Right ventricle myocardium inferior (tissue), 1 donor: ENCODE measurements around the gene SPOCD1. TPM values are rescaled to one million over a fixed set of nuclear protein-coding genes. Genes with fewer than 3 reads are reported as not detected.
A peak's percentile ranks its signal among the peaks of the same experiment; 100 is the strongest.

ENCODE experiments used
- ATAC-seq: fragments of 200-7000 bp; cut with Tn5 transposase; one replicate; pipeline ENCODE4 v1.9.1; 2020; ENCODE audit warnings: mild to moderate bottlenecking, moderate library complexity
- DNase-seq: peaks from one replicate; pipeline ENCODE4 v3.0.0; 2021; ENCODE audit errors: missing footprints
- intact Hi-C: fragments of 100-400 bp; cut with DNase I; formaldehyde crosslinking; loops from one replicate; pipeline ENCODE4 v1.11.0; 2022
- long read RNA-seq: library from polyadenylated mRNA; unstranded; transcript quantifications from one replicate; pipeline ENCODE4 v2.0.0, GENCODE V29; 2021
- total RNA-seq: library from RNA; stranded (reverse); fragmentation: NEBNext Ultra II Directional; extraction: Animal tissue kit (Norgen Biotek cat#: 25700); gene quantifications from one replicate; pipeline ENCODE4 v1.2.1, GENCODE V29; 2021
- donor health status: DM: no; HTN: yes; CAD: no; lungs with severe emphysema.

The SPOCD1 gene
- not detected for total RNA-seq
- long read RNA-seq: 0 reads

- intact Hi-C loops: loop anchor here (5.0 kb wide), 1 partner anchor 146 kb away; no protein-coding TSS in a partner anchor
- ATAC-seq: peak; percentile 73
Measured at GRCh38 chr1:31815752-31816500, at the start of gene SPOCD1. Gene SPOCD1 (minus strand): TSS chr1:31816022. CDS start chr1:31815333, 689 bp downstream.

DNA sequence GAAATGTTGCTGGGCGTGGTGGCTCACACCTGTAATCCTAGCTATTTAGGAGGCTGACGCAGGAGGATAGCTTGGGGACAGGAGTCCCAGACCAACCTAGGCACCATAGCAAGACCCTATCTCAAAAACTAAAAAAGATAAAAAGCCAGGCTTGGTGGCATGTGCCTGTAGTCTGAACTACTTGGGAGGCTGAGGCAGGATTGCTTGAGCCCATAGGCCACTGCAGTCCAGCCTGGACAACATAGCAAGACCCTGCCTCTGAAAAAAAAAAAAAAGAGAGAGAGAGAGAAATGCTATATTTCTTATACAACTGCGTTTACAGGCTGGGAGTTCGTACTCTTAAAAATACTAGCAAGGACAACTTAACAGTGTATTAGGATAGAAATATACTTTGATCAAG is 46.2 kb upstream of the SPOCD1 start:
- ATAC-seq (no peak), DNase-seq (no peak)
- intact Hi-C loops: no loop called here

More at GRCh38 chr1:31815752-31816500, at the start of gene SPOCD1:
- peak; percentile 90 for DNase-seq

- ATAC-seq (no peak), DNase-seq (no peak)
- intact Hi-C loops: no loop called here
Measured at GRCh38 chr1:31861346-31861745, 45.5 kb upstream of the SPOCD1 start.

- DNase-seq (no peak), ATAC-seq (no peak)
- intact Hi-C loops: no loop called here
Measured at GRCh38 chr1:31860581-31860980, 44.8 kb upstream of the SPOCD1 start.

- no peak for ATAC-seq
- intact Hi-C loops: no loop called here
- DNase-seq: no peak
Measured at GRCh38 chr1:31859719-31860118, 43.9 kb upstream of the SPOCD1 start.

DNA sequence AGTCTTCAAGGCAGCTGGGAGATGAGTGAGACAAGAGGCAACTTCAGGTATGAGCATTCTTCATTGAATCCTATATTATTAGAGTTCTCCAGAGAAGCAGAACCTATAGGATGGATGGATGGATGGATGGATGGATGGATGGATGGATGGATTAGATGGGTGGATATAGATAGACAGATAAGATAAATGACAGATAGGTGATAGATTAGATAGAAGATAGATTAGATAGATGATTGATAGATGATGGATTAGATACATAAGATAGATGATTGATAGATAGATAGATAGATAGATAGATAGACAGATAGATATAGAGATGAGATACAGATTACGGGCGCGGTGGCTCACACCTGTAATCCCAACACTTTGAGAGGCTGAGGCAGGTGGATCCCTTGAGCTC is 43.2 kb upstream of the SPOCD1 start:
- intact Hi-C loops: no loop called here
- ATAC-seq: no peak
- DNase-seq: no peak

DNA sequence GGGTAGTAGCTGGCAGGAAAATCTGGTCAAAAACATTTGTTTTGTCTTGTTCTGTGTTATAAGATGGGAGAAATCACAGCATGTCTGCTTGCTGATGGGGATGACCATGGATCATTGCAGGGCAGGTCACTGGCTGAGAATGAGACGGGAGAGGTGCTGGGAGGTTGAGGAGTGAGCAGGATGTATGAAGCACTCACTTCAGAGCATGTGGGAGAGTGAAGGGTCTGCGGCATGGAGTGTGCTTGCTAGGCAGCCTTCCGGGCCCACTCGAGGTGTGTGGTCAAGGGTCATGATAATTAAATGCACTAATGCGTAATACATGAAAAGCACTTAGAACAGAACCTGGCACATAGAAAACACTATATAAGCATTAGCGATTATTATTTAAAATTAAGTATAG is 42.0 kb upstream of the SPOCD1 start:
- intact Hi-C loops: no loop called here
- ATAC-seq (no peak), DNase-seq (no peak)

GRCh38 chr1:31856140-31856539 is 40.3 kb upstream of the SPOCD1 start:
- ATAC-seq (no peak), DNase-seq (no peak)
- intact Hi-C loops: no loop called here

- ATAC-seq: no peak
- DNase-seq: no peak
- intact Hi-C loops: no loop called here
Measured at GRCh38 chr1:31855038-31855845, 39.4 kb upstream of the SPOCD1 start.

GRCh38 chr1:31849653-31850052 is 33.8 kb upstream of the SPOCD1 start:
- ATAC-seq: no peak
- intact Hi-C loops: no loop called here

GRCh38 chr1:31848381-31848897 is 32.6 kb upstream of the SPOCD1 start:
- ATAC-seq (no peak), DNase-seq (no peak)
- intact Hi-C loops: no loop called here

More at GRCh38 chr1:31849653-31850052, 33.8 kb upstream of the SPOCD1 start:
- no peak for DNase-seq

GRCh38 chr1:31846484-31846883 is 30.7 kb upstream of the SPOCD1 start:
- intact Hi-C loops: no loop called here
- no peak for DNase-seq
- no peak for ATAC-seq

GRCh38 chr1:31843506-31843905 is 27.7 kb upstream of the SPOCD1 start:
- intact Hi-C loops: no loop called here
- no peak for DNase-seq
- no peak for ATAC-seq

DNA sequence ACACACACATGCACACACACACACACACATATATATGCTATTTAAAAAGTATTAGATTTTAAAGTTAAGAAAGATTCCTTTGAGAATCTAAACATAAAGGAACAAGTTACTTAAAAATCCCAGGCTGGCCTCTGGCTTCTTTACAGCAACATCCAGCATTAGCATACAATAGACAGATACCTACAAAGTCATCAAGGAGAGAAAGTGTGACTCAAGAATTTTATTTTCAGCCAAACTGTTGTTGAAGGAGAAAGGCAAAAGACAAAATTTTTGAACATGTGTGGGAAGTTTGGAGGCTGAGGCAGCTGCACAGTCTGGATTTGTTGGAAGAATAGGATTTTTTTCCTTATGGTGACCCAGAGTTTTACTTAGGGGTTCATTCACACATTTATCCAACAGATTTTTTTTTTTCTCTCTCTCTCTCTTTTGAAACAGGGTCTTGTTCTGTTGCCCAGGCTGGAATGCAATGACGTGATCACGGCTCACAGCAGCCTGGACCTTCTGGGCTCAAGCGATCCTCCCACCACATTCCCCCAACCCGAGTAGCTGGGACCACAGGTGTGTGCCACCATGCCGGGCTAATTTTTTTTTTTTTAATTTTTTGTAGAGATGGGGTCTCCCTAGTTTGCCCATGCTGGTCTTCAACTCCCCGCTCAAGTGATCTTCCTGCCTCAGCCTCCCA is 24.0 kb upstream of the SPOCD1 start:
- DNase-seq: no peak
- ATAC-seq: no peak
- intact Hi-C loops: no loop called here

DNA sequence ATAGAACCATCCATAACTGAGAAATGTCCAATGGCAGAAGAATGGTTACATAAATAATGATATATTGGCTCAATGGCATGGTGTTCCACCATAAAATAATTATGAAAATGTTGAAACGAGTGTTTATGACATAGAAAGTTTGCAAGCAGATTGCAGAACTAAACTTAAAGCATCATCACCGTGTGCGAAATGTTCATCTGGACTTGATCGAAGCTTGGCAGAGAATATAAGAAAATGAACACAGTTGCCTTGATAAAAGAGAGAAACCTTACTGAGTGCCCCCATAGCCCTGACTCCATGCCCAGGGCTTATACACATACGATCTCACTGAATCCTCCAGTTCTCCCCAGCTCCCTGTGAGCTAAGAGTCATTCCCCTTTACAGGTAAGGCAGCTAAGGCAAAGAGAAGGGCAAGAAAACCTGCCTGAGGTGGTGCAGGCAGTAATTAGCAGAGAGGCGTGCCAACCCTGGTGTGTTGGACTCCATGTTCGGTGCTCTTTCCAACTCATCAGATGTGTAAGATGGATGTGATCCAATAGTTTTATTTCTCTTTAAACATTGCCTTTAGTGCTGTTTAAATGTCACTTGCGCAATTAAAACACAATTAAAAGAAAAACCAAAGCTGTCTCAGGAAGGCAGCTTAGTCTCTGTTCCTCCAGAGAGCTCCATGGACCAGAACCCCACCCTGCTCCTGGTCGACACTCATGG is 21.8 kb upstream of the SPOCD1 start:
- ATAC-seq (no peak), DNase-seq (no peak)
- intact Hi-C loops: no loop called here

- no peak for ATAC-seq
- DNase-seq: no peak
- intact Hi-C loops: no loop called here
Measured at GRCh38 chr1:31836638-31837037, 20.8 kb upstream of the SPOCD1 start.

DNA sequence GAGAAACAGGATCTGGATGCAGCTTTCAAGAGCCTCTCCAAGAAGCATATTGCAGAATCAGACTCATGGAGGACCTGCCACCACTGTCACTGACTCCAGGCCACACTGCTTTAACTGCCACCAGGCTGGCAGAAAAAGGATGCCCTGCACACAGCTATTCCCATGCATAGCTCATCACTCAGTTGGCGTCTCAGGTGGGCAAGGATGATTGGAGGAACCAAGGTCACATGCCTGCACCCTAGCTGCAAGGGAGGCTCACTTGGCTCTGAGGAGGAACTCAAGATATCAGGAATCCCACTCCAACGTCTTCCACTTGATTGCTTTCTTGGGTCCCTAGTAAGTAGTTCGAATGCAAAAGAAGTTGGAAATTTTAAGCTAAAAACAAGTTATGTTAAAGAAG is 19.6 kb upstream of the SPOCD1 start:
- intact Hi-C loops: no loop called here
- ATAC-seq: no peak

DNA sequence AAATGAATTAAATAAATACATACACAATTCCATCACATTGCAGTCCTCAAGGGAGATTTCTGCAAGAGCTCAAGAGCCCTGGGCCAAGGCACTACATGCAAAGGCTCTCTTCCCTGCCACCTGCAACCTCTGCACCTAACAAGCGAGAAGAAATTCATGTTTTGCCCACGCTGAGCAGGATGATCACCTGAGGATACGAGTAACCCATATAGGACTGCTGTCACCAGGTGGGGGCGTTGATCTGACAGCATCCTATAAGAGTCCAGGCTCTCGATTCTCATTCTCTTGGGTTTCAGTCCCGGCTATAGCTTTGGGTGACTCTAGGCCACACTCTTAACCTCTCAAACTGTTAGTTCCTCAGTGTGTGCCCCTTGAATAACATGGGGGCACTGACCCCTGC is 18.7 kb upstream of the SPOCD1 start:
- DNase-seq: no peak
- ATAC-seq: no peak
- intact Hi-C loops: no loop called here

More for the DNA sequence above, 19.6 kb upstream of the SPOCD1 start:
- DNase-seq: no peak
